Brain microvascular endothelial cell (primary cell): ENCODE data around the gene RRP1B.

ENCODE experiments used
- DNase-seq: peaks from one replicate; pipeline ENCODE4 v3.0.0-alpha.2; 2020
- H3K27ac ChIP-seq: fragments of 250-450 bp; sonication (Bioruptor Pico); 2 replicates; pipeline ENCODE4 v1.5.1; 2020; ENCODE audit warnings: mild to moderate bottlenecking, moderate library complexity
- H3K27me3 ChIP-seq: fragments of 250-450 bp; sonication (Bioruptor Pico); replicated peaks from 2 replicates; pipeline ENCODE4 v1.5.1; 2020; ENCODE audit warnings: mild to moderate bottlenecking
- H3K36me3 ChIP-seq: fragments of 250-450 bp; sonication (Bioruptor Pico); replicated peaks from 2 replicates; pipeline ENCODE4 v1.5.1; 2020; ENCODE audit warnings: mild to moderate bottlenecking
- H3K4me3 ChIP-seq: 2 replicates; pipeline ENCODE4 v1.5.1; 2011; ENCODE audit warnings: low read depth, mild to moderate bottlenecking, control low read depth, low read length, moderate library complexity
- CTCF ChIP-seq: IDR thresholded peaks from 2 replicates; pipeline ENCODE4 v1.5.1; 2011; ENCODE audit warnings: low read depth, mild to moderate bottlenecking, moderate library complexity, low read length, control low read depth, inconsistent platforms; ENCODE audit errors: missing control alignments
- in situ Hi-C: cut with HindIII; loops from 2 replicates; pipeline ENCODE4 v1.10.0; 2017; ENCODE audit warnings: low sequenced_read_pairs, low pct_ligation_motif_present

RRP1B gene

GRCh38 chr21:43743947-43744346 lies 84.6 kb downstream of the RRP1B start:
- no peak overlapping the region for H3K4me3 ChIP-seq
- H3K27ac ChIP-seq: no peak overlapping the region
- DNase-seq: no peak
- TF ChIP-seq CTCF: no peak
- no peaks in the 10 kb centered on the region for H3K27me3 ChIP-seq
- in situ Hi-C loops: no loop called here
- H3K36me3 ChIP-seq: peaks cover 54% of the 10 kb centered on the region

- H3K36me3 ChIP-seq: peaks cover 54% of the 10 kb centered on the region
- in situ Hi-C loops: no loop called here
- H3K4me3 ChIP-seq: no peak overlapping the region
- H3K27ac ChIP-seq: no peak overlapping the region
- no peak for TF ChIP-seq CTCF
- H3K27me3 ChIP-seq: no peaks in the 10 kb centered on the region
- DNase-seq: no peak
Measured at GRCh38 chr21:43744725-43745124, 85.4 kb downstream of the RRP1B start.
